HepG2 (cell line): ENCODE data around the gene IQGAP2. TPM values are rescaled to one million over a fixed set of nuclear protein-coding genes. Genes with fewer than 3 reads are reported as not detected.

Experiments
- ATAC-seq: fragments of 200-7000 bp; cut with Tn5 transposase; 3 replicates; pipeline ENCODE4 v1.9.1; 2020; ENCODE audit warnings: mild to moderate bottlenecking, moderate library complexity
- BruUV-seq: library from RNA; stranded (reverse); fragments of 400-500 nt; replicated peaks from 2 replicates; lab custom pipeline; 2021; lab: Mats Ljungman, UMichigan
- CTCF ChIA-PET: fragments of 300-600 bp; formaldehyde crosslinking; extraction: SDS; loops from one replicate; lab custom pipeline; 2021; ENCODE audit warnings: low total read pairs, inconsistent platforms, low intra/inter-chr PET ratio; lab: Yijun Ruan, JAX
- POLR2A ChIA-PET: fragments of 350-600 bp; sonication (Branson Sonifier 250); formaldehyde crosslinking; loops from one replicate; lab custom pipeline; 2020; ENCODE audit warnings: antibody characterized with exemption, inconsistent platforms; lab: Yijun Ruan, JAX
- DNase-seq: peaks from one replicate; pipeline ENCODE4 v3.0.0-alpha.2; 2015; ENCODE audit warnings: low spot score
- FAIRE-seq: peaks from 3 replicates; lab custom pipeline; 2011; peaks lifted over from hg19 to GRCh38; lab: Jason Lieb, UNC
- H2AFZ ChIP-seq: one replicate; pipeline ENCODE4 v1.6.1; 2011; ENCODE audit warnings: low read length, inconsistent platforms
- H3K27ac ChIP-seq: fragments of 300-600 bp; 3 replicates; pipeline ENCODE4 v1.8.0; 2011; ENCODE audit warnings: mixed run types, mild to moderate bottlenecking, mixed read lengths, low read length, inconsistent platforms; ENCODE audit not compliant: insufficient read depth; ENCODE audit errors: extremely low read length
- H3K27me3 ChIP-seq, 2 experiments: fragments of 200-600 bp in 1 of 2; 2 replicates in 1 of 2; 3 replicates in 1 of 2; pipeline versions ENCODE4 v1.6.0 to v1.8.0; 2011; ENCODE audit warnings: low read length in 2 of 2, mild to moderate bottlenecking in 2 of 2, moderate library complexity in 2 of 2, inconsistent platforms in 1 of 2; ENCODE audit not compliant: insufficient read depth in 2 of 2, control insufficient read depth in 1 of 2
- H3K36me3 ChIP-seq, 2 experiments: fragments of 200-600 bp in 1 of 2; replicated peaks in 1 of 2; 2 replicates in 1 of 2; 3 replicates in 1 of 2; pipeline versions ENCODE4 v1.5.1 to v1.8.0; 2011; ENCODE audit warnings: low read length in 2 of 2, inconsistent platforms in 1 of 2; ENCODE audit not compliant: insufficient read depth in 2 of 2, control insufficient read depth in 1 of 2
- H3K4me1 ChIP-seq: 2 replicates; pipeline ENCODE4 v1.5.1; 2012; ENCODE audit warnings: low read length, inconsistent platforms; ENCODE audit not compliant: insufficient read depth
- H3K4me2 ChIP-seq: 2 replicates; pipeline ENCODE4 v1.6.0; 2011; ENCODE audit warnings: low read depth, low read length, inconsistent platforms
- H3K4me3 ChIP-seq, 3 experiments: fragments of 200-600 bp in 1 of 3; sonication (generic), shearing (Covaris generic) in 1 of 3; replicated peaks in 1 of 3; 2 replicates each; pipeline ENCODE4 v1.5.1; 2011 to 2016; ENCODE audit warnings: low read length in 3 of 3, inconsistent platforms in 2 of 3, low read depth in 2 of 3, mild to moderate bottlenecking in 2 of 3, control low read depth in 1 of 3, mixed read lengths in 1 of 3; ENCODE audit not compliant: insufficient read depth in 1 of 3
- H3K79me2 ChIP-seq: one replicate; pipeline ENCODE4 v1.6.1; 2011; ENCODE audit warnings: low read length, inconsistent platforms; ENCODE audit not compliant: insufficient read depth
- H3K9ac ChIP-seq: 2 replicates; pipeline ENCODE4 v1.6.0; 2011; ENCODE audit warnings: mild to moderate bottlenecking, low read depth, low read length, inconsistent platforms; ENCODE audit not compliant: insufficient read depth
- H3K9me3 ChIP-seq: 2 replicates; pipeline ENCODE4 v1.5.1; 2012; ENCODE audit warnings: mild to moderate bottlenecking, low read length
- H4K20me1 ChIP-seq: 2 replicates; pipeline ENCODE4 v1.6.0; 2011; ENCODE audit warnings: inconsistent platforms, mild to moderate bottlenecking, low read length, moderate library complexity; ENCODE audit not compliant: insufficient read depth
- AKAP8 ChIP-seq: sonication (generic); formaldehyde crosslinking; IDR thresholded peaks from 2 replicates; pipeline ENCODE4 v1.5.1; 2020; ENCODE audit warnings: mild to moderate bottlenecking, missing genetic modification reagents
- GABPB1 ChIP-seq: IDR thresholded peaks from 2 replicates; pipeline ENCODE4 v1.6.1; 2016; ENCODE audit warnings: mild to moderate bottlenecking, missing genetic modification reagents, moderate library complexity, missing compliant biosample characterization
- JDP2 ChIP-seq: sonication (generic); formaldehyde crosslinking; IDR thresholded peaks from 2 replicates; pipeline ENCODE4 v1.8.1; 2022; ENCODE audit warnings: missing genetic modification reagents, borderline replicate concordance
- MBD4 ChIP-seq: IDR thresholded peaks from 2 replicates; pipeline ENCODE4 v1.6.1; 2012; ENCODE audit warnings: low read length, inconsistent platforms, borderline replicate concordance
- ZBTB38 ChIP-seq: sonication (generic); formaldehyde crosslinking; IDR thresholded peaks from 2 replicates; pipeline ENCODE4 v1.5.1; 2020; ENCODE audit warnings: mild to moderate bottlenecking, missing genetic modification reagents
- ZFP37 ChIP-seq: sonication (generic); formaldehyde crosslinking; IDR thresholded peaks from 2 replicates; pipeline ENCODE4 v1.4.0; 2020; ENCODE audit warnings: missing genetic modification reagents, borderline replicate concordance
- ZFX ChIP-seq: sonication (generic); formaldehyde crosslinking; IDR thresholded peaks from 2 replicates; pipeline ENCODE4 v1.4.0; 2020; ENCODE audit warnings: mild to moderate bottlenecking, low read depth, missing genetic modification reagents, moderate library complexity
- ZNF230 ChIP-seq: sonication (generic); formaldehyde crosslinking; IDR thresholded peaks from 2 replicates; pipeline ENCODE4 v1.4.0; 2020; ENCODE audit warnings: mild to moderate bottlenecking, missing genetic modification reagents
- ZNF296 ChIP-seq: sonication (generic); formaldehyde crosslinking; conservative IDR thresholded peaks from 2 replicates; pipeline ENCODE4 v1.5.0; 2020; ENCODE audit warnings: mild to moderate bottlenecking, missing genetic modification reagents
- ZNF431 ChIP-seq: sonication (generic); formaldehyde crosslinking; IDR thresholded peaks from 2 replicates; pipeline ENCODE4 v1.9.0; 2022; ENCODE audit warnings: missing genetic modification reagents, low read depth, mild to moderate bottlenecking, borderline replicate concordance
- ZNF616 ChIP-seq: sonication (generic); formaldehyde crosslinking; IDR thresholded peaks from 2 replicates; pipeline ENCODE4 v1.5.0; 2020; ENCODE audit warnings: low read depth, mild to moderate bottlenecking, missing genetic modification reagents
- ZNF788 ChIP-seq: sonication (generic); formaldehyde crosslinking; IDR thresholded peaks from 2 replicates; pipeline ENCODE4 v1.5.0; 2020; ENCODE audit warnings: mild to moderate bottlenecking, missing genetic modification reagents, borderline replicate concordance
- ZNF816 ChIP-seq: sonication (generic); formaldehyde crosslinking; IDR thresholded peaks from 2 replicates; pipeline ENCODE4 v1.8.0; 2022; ENCODE audit warnings: missing genetic modification reagents, mild to moderate bottlenecking, borderline replicate concordance
- ZNF850 ChIP-seq: sonication (generic); formaldehyde crosslinking; conservative IDR thresholded peaks from 2 replicates; pipeline ENCODE4 v1.9.0; 2021; ENCODE audit warnings: mild to moderate bottlenecking, missing genetic modification reagents
- WGBS: methylation state at CpG from one replicate; pipeline ENCODE4 v1.1.6; 2017; ENCODE audit warnings: low lambda C conversion rate; 5-methylcytosine and 5-hydroxymethylcytosine counted together
- in situ Hi-C: cut with HindIII; loops from 2 replicates; pipeline ENCODE4 v1.10.0; 2017; ENCODE audit warnings: low pct_unique_long_range_greater_than_20kb; ENCODE audit not compliant: extremely low pct_ligation_motif_present
- intact Hi-C: fragments of 100-400 bp; cut with micrococcal nuclease; formaldehyde crosslinking; loops from one replicate; pipeline ENCODE4 v1.10.0; 2022; ENCODE audit not compliant: unreplicated experiment
- polyA plus RNA-seq, 8 experiments: library from polyadenylated mRNA; depleted of rRNA in 3 of 8; stranded (reverse) in 7 of 8; unstranded in 1 of 8; fragments of >200 nt; fragmentation: Illumina TruSeq in 4 of 8; extraction: Trizol in 4 of 8; gene quantifications; 2 replicates each; pipeline versions ENCODE4 v1.2.1 to v1.2.3, GENCODE V29; 2011 to 2016; ENCODE audit warnings: low read depth in 4 of 8, missing spikeins in 1 of 8, mixed read lengths in 1 of 8; ENCODE audit not compliant: insufficient read depth in 1 of 8
- total RNA-seq, 5 experiments: library from RNA; depleted of rRNA; stranded (reverse); fragments of >200 nt; fragmentation: Illumina TruSeq; extraction: Trizol; gene quantifications; 2 replicates each; pipeline ENCODE4 v1.2.3, GENCODE V29; 2016; ENCODE audit warnings: low read depth in 1 of 5
- TF ChIP-seq, protein P1 (sequence below): sonication (generic); formaldehyde crosslinking; IDR thresholded peaks from 2 replicates; pipeline ENCODE4 v1.4.0; 2020; ENCODE audit warnings: missing genetic modification reagents
- TF ChIP-seq, protein P2 (sequence below): IDR thresholded peaks from 2 replicates; pipeline ENCODE4 v1.6.1; 2016; ENCODE audit warnings: missing compliant biosample characterization, missing genetic modification reagents, borderline replicate concordance

IQGAP2 gene
- total and polyA plus RNA-seq, 2 of the 13 experiments (the other 11 are each of a cell fraction or from before 2014, with no cell fraction given): 35.2 to 83.3 TPM

DNA sequence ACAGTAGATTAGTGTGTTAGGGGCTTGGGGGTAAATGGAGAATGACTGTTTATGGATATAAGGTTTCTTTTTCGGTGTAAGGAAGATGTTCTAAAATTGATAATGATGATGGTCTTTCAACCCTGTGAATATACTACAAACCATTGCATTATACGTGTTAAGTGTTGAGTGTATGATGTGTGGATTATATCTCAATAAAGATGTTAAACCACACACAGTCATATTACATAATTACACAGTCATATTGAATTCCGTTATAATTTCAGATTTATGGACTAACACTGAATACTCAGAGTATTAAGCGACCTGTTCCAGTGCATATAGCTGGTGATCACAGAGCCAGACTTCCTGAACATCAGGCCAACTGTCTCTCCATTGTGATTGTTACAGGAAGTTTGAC lies 152.0 kb downstream of the IQGAP2 start (continued):
- no peak for TF ChIP-seq GABPB1

DNA sequence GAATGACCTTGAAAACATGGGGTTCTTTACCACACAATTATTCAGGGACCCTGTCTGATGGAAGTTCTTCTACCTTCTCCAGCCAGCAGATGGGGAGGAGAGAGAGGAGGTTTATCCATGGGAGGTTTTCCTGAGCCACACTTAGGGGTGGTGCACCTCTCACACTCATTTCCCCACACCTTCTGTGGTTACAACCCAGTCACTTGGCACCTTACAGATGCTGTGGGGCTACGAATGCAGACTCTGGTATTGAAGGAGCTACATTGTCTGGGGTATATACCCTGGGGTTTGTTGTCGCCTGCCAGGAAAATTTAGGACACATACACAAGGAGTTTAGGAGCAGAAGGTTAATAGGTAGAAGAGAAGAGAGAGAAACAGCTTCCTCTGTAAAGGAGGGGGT lies 152.6 kb downstream of the IQGAP2 start:
- DNase-seq (no peak), ATAC-seq (no peak), FAIRE-seq (no peak)
- no peak overlapping the region for H3K9ac ChIP-seq
- H2AFZ ChIP-seq: no peak overlapping the region
- no peaks in the 10 kb centered on the region for H3K9me3 ChIP-seq
- no TSS peak for BruUV-seq
- ChIA-PET POLR2A (no interaction called here), CTCF (no interaction called here)
- no peak overlapping the region for H3K4me3 ChIP-seq
- 92% methylated on average over 2 of the region's 2 CpGs for WGBS
- H3K27ac ChIP-seq: no peak overlapping the region
- intact Hi-C loops: no loop called here
- H4K20me1 ChIP-seq: no peaks in the 10 kb centered on the region
- H3K36me3 ChIP-seq: peaks cover 1 to 3% of the 10 kb centered on the region in 2 experiments; a peak in 2 of 5 replicates
- no peak for TF ChIP-seq MBD4
- TF ChIP-seq, protein P1, sequence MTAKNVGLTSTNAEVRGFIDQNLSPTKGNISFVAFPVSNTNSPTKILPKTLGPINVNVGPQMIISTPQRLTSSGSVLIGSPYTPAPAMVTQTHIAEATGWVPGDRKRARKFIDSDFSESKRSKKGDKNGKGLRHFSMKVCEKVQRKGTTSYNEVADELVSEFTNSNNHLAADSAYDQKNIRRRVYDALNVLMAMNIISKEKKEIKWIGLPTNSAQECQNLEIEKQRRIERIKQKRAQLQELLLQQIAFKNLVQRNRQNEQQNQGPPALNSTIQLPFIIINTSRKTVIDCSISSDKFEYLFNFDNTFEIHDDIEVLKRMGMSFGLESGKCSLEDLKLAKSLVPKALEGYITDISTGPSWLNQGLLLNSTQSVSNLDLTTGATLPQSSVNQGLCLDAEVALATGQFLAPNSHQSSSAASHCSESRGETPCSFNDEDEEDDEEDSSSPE (CRISPR knock-in tag): no peak
- TF ChIP-seq ZNF816 (CRISPR knock-in tag): no peak
- no peak for TF ChIP-seq ZFP37 (CRISPR knock-in tag)
- no peak for TF ChIP-seq ZNF788
- TF ChIP-seq, protein P2, sequence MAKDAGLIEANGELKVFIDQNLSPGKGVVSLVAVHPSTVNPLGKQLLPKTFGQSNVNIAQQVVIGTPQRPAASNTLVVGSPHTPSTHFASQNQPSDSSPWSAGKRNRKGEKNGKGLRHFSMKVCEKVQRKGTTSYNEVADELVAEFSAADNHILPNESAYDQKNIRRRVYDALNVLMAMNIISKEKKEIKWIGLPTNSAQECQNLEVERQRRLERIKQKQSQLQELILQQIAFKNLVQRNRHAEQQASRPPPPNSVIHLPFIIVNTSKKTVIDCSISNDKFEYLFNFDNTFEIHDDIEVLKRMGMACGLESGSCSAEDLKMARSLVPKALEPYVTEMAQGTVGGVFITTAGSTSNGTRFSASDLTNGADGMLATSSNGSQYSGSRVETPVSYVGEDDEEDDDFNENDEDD (CRISPR knock-in tag): no peak
- TF ChIP-seq ZNF230 (CRISPR knock-in tag): no peak
- no peak for TF ChIP-seq JDP2
- TF ChIP-seq ZFX: no peak
- TF ChIP-seq ZBTB38 (CRISPR knock-in tag): no peak
- no peak for TF ChIP-seq ZNF616 (CRISPR knock-in tag)
- no peak for TF ChIP-seq ZNF296 (CRISPR knock-in tag)
- no peak for TF ChIP-seq ZNF431
- no peak for TF ChIP-seq ZNF850 (CRISPR knock-in tag)
- TF ChIP-seq AKAP8 (CRISPR knock-in tag): no peak
- TF ChIP-seq, all 625 proteins: peak for 0
- in situ Hi-C loops: no loop called here
- Histone ChIP-seq H3K27me3 (no peaks in the 10 kb centered on the region), H3K79me2 (peaks cover 2% of the 10 kb centered on the region), H3K4me2 (no peak overlapping the region), H3K4me1 (no peaks in the 10 kb centered on the region)
